Fibroblast of skin of scalp (primary cell): ENCODE measurements around the gene CELF4.

Experiments
- DNase-seq: peaks from one replicate; pipeline ENCODE4 v3.0.0-alpha.2; 2013

The CELF4 gene

GRCh38 chr18:37460604-37461003, 105.0 kb downstream of the CELF4 start:
- DNase-seq: no peak

GRCh38 chr18:37458697-37459096, 106.9 kb downstream of the CELF4 start:
- DNase-seq: no peak

DNA sequence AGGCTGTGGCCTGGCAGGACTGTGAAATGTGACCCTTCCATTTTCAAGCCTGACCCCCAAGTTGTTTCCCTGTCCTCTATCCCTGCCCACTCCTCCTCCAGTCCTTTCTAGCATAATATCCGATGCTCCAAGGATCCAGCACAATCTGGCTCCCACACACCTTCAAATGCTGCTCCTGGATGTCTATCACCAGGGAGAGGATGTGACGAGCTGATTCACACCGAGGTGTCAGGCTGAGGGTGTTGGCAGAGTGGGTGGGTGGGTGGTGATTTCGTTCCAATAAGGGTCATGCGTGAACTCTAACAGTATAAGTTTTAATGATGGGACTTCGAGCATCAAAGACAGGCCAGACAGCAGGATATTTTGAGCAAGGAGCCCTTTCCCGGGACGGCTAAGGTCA, 107.8 kb downstream of the CELF4 start:
- DNase-seq: no peak

DNA sequence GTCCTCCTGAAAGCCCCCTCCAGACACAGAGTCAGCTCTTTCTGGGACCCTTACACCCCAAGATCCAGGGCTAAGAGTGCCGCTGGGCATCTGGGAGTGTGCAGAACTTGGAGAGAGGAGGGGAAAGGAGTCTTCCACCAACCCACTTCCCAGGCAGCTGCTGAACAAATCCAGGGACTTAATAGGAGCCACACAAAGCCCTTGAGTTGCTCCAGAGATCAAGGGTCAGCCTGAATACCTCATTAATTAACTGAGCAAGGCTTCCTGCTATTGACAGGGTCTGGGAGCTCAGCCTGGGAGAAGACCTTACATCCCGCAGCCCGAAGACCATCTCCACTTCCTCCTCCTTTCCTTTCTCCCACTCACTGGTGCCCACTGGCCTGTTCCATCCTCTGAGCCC, 108.3 kb downstream of the CELF4 start:
- no peak for DNase-seq

DNA sequence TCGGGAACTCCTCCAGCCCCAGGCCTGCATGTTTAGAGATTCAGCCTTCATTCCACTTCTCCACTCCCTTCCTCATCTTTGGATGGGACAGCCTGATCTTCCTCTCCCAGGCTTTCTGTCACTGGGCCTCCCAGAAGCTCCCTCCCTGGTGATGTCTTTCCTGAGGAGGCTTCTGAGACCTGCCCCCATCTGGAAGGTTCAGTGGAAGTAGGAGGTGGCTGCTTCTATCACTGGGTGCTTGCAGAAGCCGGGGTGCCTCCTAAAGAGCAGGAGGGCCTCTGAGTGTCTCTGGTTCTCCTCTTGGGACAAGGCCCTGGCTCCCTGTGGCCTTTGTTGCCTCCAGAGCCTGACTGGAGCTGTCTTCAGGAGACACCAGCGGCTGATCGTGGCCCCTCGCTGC, 108.7 kb downstream of the CELF4 start:
- DNase-seq: no peak

GRCh38 chr18:37456395-37456794, 109.2 kb downstream of the CELF4 start:
- DNase-seq: no peak

DNA sequence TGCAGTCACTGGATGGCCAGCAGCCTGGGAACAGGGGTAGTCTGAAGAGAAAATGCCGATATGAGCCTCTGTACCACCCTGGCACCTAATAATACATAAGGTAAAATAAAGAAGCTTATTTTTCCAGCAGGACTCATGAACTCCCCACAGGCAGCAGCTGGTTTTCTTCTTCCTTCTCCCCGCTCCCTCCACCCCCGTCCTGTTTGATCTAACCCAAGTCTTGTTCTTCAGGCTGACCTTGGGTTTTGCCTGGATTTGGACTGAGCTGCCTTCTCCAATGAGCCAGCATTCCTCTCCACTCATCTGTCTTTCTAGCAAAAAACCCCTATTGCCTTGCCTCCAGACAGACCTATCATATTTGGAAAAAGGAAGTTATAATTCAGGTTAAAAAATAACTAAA, 111.8 kb downstream of the CELF4 start:
- no peak for DNase-seq

DNA sequence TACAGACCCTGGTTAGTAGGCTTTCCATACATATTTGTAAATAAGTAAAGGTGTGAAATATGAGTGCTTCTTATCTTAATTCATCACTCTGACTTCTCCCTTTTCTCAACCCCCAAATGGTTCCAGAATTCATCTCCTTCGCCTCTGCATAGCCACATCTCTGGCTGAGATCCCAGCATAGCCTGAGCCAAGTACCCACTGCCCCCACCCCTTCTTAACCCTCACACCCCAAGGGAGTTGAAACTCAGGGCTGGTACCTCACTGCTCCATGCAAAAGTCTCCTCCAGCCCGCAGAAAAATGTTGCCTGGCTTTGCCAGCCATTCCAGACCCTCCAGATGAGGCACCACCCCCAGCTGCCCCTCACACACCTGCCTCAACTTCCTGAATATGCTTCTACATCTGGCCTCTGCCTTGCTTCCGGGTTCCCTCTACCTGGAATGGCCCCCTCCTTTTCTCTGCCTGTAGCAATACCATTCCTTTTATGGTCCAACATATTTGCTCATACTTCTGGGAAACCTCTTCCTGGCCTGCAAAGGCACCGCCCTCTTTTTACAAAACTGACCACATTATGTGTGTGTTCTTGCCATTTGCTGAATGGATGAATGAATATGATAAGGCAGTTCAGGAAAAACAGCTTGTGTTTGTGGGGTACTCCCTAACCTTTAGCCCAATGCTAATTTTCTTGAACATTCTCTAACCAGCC, 112.8 kb downstream of the CELF4 start:
- DNase-seq: peak; percentile 13

DNA sequence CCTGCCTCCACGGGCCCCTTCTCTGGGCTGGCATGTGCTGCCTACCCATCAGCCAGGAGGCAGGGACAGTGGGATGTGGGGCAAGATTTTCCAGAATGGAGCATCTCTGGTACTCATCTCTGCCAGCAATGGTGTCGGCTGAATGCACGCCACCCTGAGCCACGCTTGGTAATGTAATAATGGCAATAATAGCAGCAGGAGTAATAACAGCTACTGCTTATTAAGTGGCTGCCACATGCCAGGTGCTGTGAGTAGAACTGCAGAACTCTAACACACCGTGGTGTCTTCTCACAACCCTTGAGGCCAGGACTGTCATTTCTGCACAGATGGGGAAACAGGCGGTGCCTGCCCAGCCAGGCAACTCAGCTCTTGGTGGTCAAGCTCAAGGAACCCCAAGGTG, 113.6 kb downstream of the CELF4 start:
- no peak for DNase-seq

GRCh38 chr18:37451239-37451825, 114.3 kb downstream of the CELF4 start:
- no peak for DNase-seq

DNA sequence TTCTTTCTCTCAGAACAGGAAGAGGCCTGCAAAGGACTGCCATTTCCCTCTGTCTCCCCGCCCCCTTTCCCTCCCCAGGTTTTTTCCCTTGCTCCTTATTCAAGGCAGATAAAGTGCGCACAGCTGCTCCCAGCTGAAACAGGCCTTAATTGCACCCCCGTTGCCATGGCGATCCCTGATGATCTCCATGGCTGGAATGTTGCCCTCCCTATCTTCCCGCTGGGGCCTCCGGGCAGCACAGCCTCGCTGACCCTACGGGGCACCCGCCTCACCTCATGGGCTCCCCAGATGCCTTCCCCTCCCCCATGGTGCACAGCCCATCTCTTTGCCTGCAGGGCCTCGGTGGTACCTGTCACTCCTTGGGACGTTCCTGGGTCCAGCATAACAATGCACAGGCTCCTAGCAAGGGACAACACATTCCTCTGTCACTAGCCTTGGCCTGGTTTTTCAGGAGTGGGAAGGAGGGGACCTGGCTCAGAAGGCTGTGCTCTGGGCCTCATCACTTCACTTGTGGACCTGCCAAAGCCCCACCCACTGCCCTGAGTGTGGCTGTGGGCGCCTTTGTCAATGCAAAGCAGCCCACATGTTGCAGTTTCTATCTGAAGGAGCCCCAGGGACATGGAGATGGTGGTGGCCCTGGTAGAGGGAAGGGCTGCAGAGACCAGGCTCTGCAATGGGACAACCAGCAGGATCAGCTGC, 115.0 kb downstream of the CELF4 start:
- DNase-seq: no peak

- no peak for DNase-seq
Measured at GRCh38 chr18:37449618-37450017, 116.0 kb downstream of the CELF4 start.

GRCh38 chr18:37448946-37449345, 116.7 kb downstream of the CELF4 start:
- DNase-seq: no peak

- no peak for DNase-seq
Measured at GRCh38 chr18:37447962-37448888, 117.4 kb downstream of the CELF4 start.

DNA sequence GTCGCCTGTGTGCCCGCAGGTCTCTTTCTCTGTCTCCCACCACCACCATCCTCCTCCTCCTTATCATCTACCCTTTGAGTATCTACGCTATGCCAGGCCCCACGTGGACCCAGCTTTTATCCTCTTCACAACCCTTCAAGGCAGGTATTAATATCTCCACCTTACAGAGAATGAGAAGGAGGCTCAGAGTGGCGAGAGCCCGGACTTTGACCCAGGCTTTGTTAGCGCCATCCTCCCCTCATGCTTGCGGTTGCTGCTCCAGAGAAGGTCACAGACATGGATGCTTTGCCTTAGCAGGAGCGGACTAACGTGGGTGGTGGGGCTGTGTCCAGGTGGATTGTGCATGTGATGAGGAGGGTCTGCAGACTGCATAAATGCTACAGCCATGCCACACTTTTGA, 119.8 kb downstream of the CELF4 start:
- DNase-seq: no peak

DNA sequence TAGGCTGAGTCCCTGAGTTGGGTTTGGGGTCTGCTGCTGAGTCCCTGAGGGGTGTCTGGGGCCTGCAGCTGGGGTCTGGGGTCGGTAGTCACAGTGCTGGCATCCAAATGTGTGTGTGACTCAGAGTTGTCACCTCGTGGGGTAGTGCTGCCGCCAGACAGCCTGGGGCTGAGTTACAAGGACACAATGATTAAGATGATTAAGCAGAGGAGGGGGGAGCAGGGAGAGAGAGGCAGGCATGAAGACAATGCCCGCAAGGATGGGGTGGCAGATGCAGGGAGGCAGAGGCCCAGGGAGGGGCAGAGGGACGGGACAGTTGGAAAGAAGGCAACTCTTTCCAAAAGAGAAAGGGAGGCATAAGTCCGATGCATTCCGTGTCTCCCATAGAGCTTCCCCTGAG, 120.2 kb downstream of the CELF4 start:
- DNase-seq: peak; percentile 8

DNA sequence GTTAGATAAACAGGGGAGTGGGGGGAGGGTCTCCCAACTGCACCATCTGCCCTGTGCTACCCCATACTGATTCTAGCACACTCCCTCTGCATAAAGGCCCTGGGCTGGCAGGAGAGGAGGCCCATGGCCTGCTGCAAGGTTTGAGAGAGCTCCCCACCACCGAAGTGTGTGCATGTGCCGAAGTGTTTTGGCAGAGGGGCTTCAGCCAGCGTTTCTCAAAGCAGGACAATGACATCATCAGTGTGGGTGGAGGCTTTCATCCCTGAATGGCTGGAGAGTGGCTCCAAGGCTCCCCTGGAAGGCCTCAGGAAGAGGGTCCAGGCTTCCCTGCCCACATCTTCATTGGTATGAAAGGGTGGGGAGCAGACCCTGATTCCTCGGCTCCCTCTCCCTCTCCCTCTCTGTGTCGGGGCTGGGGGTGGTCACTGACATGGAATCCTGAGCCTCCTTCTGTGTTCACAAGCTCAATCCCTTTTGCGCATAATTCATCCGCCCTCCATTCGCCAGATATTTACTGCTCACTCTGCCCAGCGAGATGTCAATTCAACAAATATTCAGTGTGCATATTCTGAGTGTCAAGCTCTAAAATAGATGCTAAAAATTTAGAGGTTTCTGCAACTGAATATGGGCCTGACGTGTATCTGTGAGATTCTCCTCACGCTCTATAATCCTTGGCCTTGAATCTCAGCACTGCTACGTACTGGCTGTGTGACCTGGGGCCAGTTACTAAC, 122.1 kb downstream of the CELF4 start:
- no peak for DNase-seq

GRCh38 chr18:37442477-37442876, 123.1 kb downstream of the CELF4 start:
- no peak for DNase-seq

- no peak for DNase-seq
Measured at GRCh38 chr18:37441821-37442220, 123.8 kb downstream of the CELF4 start.

GRCh38 chr18:37440206-37440605, 125.4 kb downstream of the CELF4 start:
- DNase-seq: no peak

- DNase-seq: no peak
Measured at GRCh38 chr18:37438417-37439180, 127.0 kb downstream of the CELF4 start.
